Measurements from ENCODE around the gene SUPT20HL1.
"Not testable (repeated sequence)": the region's sequence is repeated elsewhere in the genome, so short reads cannot be mapped to it uniquely, and the experiment has no call there.

SUPT20HL1 gene

DNA sequence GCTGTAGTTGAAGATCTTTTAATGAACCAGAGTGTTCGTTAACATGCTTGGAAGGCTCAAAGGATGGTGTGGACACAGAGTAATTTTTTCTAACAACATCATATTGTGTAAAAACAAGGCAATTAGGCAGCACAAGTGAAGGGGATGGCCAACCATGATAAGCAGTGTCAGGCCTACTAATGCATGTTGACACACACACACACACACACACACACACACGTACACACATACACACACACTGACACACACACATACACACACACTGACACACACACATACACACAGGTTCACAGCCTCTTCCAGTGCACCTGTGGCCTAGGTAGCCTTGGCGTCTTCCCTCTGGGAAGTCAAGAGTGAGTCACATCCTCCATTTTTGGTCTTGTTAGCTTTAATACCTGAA is at the start of gene SUPT20HL1:
Gene SUPT20HL1 (plus strand): TSS at position 368 of the 400 bp plus-strand sequence. CDS start 2,122 bp downstream, outside the sequence.
- DNase-seq = no peak

DNA sequence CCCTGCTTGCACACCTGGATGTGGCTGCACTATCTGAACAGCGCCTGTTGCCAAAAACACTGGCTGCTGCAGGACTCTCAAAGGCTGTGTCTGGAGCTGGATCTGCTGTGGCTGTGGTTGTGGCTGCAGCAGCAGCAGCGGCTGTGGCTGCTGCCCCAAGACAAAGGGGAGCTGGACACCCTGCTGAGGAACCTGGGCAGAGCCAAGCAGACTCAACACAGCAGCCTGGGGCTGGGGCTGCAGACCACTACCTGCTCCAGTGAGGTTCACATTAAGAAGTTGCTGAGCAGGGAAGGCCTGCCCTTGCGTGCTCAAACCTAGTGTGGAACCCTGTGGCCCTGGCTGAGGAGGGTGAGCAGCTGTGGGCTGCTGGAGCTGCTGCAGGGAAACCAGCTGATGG is 49.5 kb upstream of the SUPT20HL1 start:
- not testable (repeated sequence) for DNase-seq

DNA sequence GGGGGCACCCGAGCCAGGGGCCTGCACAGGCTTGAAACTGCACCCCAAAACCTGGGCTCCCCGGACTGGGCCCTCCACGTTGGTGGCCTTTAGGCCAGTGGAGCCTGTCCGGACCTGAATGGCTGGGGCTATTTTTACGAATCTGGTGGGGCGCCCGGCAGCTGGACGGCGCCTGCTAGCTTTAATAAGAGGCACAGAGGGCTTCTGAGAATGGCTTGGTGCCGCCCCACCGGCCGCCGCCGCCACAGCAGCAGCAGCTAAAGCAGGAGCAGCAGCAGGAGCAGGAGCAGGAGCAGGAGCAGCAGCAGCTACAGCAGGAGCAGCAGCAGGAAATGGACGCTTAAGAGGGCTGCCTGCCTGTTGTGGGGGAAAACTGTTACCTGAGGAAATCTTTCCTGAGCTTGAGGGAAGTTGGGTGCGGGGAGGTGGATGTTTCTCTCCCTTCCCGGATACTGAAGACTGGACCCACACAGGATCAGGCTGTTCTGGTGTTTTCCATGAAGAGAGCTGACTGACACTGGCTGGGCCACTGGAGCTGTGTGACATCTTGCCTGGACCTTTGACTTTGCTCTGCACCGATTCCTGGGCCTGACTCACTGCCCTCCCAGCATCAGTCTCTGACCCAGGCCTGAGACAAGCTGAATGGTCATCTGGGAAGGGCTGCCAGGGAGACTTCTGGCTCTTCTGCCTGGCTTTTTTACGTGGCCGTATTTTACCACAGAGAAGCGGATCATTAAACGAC is 48.8 kb upstream of the SUPT20HL1 start:
- not testable (repeated sequence) for DNase-seq

GRCh38 chrX:24312249-24312607 is 48.2 kb upstream of the SUPT20HL1 start:
- not testable (repeated sequence) for DNase-seq

DNA sequence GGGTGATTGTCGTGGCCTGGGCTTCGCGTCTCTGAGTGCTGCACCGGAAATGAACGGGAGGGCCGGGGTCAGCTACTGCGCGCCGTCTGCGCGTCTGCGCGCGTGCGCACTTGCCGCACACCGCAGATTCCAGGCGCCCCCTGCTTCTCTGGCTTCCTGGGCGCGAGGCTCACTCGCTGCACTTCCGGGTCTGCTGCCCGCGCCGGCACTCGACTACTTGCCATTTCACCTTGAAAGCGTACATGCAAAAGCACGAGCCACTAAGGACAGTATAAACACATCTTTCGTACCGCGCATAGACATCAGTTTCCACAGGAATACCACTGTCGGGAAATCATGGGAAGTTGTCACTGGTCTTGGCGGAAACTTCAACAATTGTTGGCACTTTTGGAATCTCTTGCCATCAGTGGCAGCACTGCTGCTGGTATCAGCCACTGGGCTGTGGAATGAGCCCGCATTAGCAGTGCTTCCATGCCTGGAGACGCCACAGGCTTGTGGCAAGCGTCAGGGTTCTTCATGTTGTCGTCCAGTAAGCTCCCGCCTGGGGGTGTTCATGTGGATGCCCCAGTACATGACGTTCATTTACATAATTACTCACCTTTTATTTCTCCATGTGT is 46.3 kb upstream of the SUPT20HL1 start, which contains the start of gene SUPT20HL2:
Gene SUPT20HL2 (minus strand): TSS at position 51 of the 617 bp plus-strand sequence. CDS start 754 bp downstream, outside the sequence.
- DNase-seq = no peak

GRCh38 chrX:24316111-24316510 is 44.3 kb upstream of the SUPT20HL1 start:
- DNase-seq = no peak

- no peak for DNase-seq
These were observed 42.9 kb upstream of the SUPT20HL1 start for GRCh38 chrX:24317567-24317966.

- DNase-seq = no peak
These were observed 38.6 kb upstream of the SUPT20HL1 start for GRCh38 chrX:24321741-24322395.

DNA sequence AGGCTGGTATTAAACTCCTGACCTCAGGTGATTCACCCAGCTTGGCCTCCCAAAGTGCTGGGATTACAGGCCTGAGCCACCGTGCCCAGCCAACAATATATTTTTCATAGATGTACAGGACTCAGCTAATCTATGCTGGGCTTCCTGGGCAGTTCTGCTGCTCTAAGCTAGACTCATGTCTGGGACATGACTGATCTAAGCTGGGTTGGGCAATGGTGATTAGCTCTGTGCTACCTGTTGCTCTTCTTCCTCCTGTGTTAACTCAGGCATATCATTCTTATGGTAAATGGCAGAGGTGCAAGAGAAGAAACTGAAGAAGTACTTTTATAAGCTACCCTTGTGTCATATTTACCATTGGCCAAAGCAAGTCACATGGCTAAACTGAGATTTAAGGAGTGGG is 35.2 kb upstream of the SUPT20HL1 start:
- DNase-seq = no peak

DNA sequence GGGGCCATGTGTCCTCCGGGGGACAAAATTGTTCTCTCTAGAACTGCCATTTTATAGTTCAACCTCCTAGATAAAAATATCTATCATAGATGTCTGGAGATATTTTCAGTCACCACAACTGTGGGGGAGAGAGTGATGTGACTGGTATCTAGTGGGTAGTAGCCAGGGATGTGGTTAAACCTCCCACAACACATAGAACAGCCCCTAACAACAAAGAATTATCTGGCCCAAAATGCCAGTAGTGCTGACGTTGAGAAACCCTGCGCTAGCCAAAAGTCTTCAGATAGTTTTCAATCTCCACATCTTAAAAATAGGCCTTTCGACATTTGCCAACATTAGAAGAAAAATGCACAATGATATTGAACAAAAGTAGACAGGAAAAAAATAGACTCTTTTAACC is 27.6 kb upstream of the SUPT20HL1 start:
- DNase-seq = no peak

DNA sequence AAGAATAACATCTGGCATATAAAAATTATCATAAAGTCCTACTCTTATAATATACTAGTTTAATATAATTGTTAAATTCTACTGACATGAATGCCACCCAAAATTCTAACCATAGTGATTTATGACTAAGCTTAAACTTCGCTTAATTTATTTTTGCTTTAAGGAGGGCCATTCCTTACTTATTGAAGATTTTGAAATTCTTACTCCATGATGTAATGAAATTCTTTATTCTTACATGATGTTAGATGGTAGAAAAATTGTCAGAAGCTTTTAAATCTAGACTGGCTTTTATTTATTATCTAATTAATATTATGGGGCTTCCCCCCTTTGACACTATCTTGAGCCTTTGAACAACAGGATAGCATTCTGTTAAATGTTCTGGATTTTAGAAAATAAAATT is 27.1 kb upstream of the SUPT20HL1 start:
- no peak for DNase-seq

DNA sequence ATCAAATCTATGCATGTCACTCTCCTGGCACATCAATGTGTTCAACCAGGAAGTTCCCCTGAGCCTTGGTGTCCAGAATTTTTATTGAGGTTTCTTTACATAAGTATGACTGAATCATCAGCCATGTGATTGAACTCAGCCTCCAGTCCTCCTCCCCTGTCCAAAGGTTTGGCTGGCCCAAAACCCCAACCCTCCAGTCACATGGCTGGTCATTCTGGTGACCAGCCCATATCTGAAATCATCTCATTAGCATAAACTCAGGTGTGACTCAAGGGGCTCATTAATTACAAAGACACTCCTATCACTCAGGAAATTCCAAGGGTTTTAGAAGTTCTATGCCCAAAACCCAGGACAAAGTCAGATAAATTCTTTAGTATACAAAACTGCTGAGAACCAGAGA is 26.0 kb upstream of the SUPT20HL1 start:
- DNase-seq = no peak

DNA sequence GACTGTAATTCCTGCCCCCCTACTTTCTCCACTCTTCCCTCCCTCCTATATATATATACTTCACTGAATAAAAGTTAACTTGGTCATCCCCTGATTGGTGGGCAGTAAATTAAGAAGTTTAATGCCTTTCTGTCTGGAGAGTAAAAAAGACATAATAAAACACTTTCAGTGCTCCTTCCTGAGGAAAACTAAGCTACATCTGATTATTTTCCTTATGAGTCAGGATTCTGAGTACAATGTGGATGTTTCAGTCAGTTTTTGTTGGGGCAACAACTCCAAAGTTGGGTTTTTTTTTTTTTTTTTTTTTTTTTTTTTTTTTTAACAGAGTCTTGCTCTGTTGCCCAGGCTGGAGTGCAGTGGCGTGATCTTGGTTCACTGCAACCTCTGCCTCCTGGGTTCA is 24.6 kb upstream of the SUPT20HL1 start:
- DNase-seq = no peak

- DNase-seq = no peak
These were observed 20.5 kb upstream of the SUPT20HL1 start for GRCh38 chrX:24339911-24340310.

- DNase-seq = no peak
These were observed 19.9 kb upstream of the SUPT20HL1 start for GRCh38 chrX:24340501-24340900.

DNA sequence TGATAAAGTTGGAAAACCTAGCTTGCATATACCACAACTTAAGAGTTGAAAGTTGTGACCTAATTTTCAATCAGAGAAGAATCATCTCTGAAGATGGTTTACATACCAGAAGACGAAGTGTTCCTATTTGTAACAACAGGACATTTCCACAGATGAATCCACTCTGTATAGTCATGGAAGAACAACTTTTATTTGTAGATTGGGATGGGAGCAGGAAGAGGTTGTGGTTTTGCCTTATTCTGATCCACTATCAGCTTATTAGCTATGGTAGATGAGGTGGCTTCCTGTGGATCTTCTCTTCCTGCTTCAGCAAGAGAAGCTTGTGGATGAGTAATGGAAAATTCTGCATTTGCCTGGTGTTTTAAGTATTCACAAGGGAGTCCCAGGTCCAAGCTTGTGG is 18.6 kb upstream of the SUPT20HL1 start:
- DNase-seq = peak; percentile 1

GRCh38 chrX:24343719-24344118 is 16.7 kb upstream of the SUPT20HL1 start:
- no peak for DNase-seq

DNA sequence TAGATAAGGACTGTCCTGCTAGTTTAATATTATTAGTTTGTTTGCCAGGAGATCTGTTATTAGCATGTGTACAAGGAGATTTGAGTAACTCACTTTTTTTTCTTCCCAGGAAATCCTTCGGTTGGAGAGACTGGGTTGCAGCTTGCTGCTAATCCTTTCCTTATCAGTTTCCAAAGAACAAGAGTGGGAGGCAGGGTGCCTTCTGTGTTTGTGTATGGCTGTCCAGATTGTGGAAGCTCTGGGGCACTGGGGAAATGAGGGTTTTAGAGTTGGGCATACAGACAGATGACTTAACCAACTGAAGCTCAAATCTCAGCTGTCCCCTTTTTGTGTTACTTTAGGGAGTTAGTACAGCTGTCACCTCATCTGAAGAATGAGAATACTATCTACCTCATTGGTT is 12.6 kb upstream of the SUPT20HL1 start:
- no peak for DNase-seq

DNA sequence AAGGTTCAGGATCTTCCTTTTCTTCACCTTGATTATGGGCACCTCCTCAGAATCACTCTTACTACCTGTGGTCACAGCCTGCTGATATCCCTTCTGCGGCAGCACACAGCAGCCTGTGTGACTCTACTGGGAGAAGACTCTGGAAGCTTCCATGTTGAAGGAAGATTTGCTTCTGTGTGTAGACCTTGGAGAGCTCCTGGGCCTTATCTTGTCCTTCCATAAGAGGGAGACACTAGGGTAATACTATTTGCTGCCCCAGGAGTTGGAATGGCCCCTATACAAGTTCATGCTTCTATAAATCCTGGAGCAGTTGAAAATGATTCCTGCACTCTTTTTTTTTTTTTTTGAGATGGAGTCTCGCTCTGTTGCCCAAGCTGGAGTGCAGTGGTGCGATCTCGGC is 10.2 kb upstream of the SUPT20HL1 start:
- DNase-seq = no peak

GRCh38 chrX:24355095-24355494 is 5.3 kb upstream of the SUPT20HL1 start:
- DNase-seq = no peak

GRCh38 chrX:24357106-24357505 is 3.3 kb upstream of the SUPT20HL1 start:
- DNase-seq = no peak

DNA sequence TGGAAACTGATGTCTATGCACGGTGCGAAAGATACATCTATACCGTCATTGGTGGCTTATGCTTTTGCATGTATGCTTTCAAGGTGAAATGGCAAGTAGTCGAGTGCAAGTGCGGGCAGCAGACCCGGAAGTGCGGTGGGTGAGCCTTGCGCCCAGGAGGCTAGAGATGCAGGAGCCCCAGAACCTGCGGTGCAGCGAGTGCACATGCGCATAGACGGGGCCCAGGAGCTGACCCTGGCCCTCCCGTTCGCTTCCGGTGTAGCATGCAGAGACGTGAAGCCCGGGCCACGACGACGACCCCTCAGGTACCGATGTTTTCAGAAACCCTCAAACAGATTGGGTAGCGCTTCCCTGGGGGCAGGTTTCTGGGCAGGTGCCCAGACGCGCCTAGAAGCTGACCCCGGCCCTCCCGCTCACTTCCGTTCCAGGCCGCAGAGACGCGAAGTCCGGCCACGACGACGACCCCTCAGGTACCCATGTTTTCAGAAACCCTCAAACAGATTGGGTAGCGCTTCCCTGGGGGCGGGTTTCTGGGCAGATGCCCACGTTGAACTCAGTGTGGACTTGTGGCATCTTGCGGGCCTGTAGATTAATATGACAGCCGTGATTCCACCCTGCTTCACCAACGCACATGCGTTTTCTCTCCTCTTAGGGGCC is 1.8 kb downstream of the SUPT20HL1 start:
- DNase-seq = not testable (repeated sequence)

- not testable (repeated sequence) for DNase-seq
These were observed 3.2 kb downstream of the SUPT20HL1 start for GRCh38 chrX:24363432-24364181.
